ENCODE results near the gene OGT. TPM values are rescaled to one million over a fixed set of nuclear protein-coding genes. Genes with fewer than 3 reads are reported as not detected.
A peak's percentile ranks its signal among the peaks of the same experiment; 100 is the strongest.
"Not testable (repeated sequence)": the region's sequence is repeated elsewhere in the genome, so short reads cannot be mapped to it uniquely, and the experiment has no call there.

Gene OGT
- total RNA-seq, 2 experiments from 2014 or later, result 280 to 304 TPM

GRCh38 chrX:71541210-71542022 lies 8.5 kb downstream of the OGT start:
- no peaks in the 10 kb centered on the region for H3K27me3 Mint-ChIP-seq
- H3K27ac Mint-ChIP-seq, result peak overlapping the region; percentile 91
- no peaks in the 10 kb centered on the region for H3K9me3 Mint-ChIP-seq
- H3K36me3 Mint-ChIP-seq, result peaks cover 71% of the 10 kb centered on the region
- intact Hi-C loops (cut with micrococcal nuclease), result loop anchor here (1.0 to 2.0 kb wide), 2 partner anchors 9 to 77 kb away; partner anchors contain the start of gene CXCR3
- ChIA-PET CTCF (interaction anchor here (1.0 kb wide), 2 partner anchors 8 to 14 kb away, joined by 3 to 4 read pairs; partner anchors contain the start of gene OGT), POLR2A (interaction anchor here (0.8 to 6.1 kb wide), 3 partner anchors 7 to 77 kb away, joined by 4 to 96 read pairs (median 13); partner anchors contain the start of genes CXCR3 and OGT)
- peak overlapping the region; percentile 75 for H3K4me3 Mint-ChIP-seq
- no peak for DNase-seq
- H3K4me1 Mint-ChIP-seq (ENCODE audit: low read depth), result peaks cover 57% of the 10 kb centered on the region

GRCh38 chrX:71542411-71542810 lies 9.5 kb downstream of the OGT start:
- POLR2A ChIA-PET, result interaction anchor here (0.8 to 6.1 kb wide), 4 partner anchors 8 to 176 kb away, joined by 4 to 96 read pairs (median 8); partner anchors contain the start of genes CXCR3, OGT and TAF1
- H3K4me1 Mint-ChIP-seq (ENCODE audit: low read depth), result peaks cover 54% of the 10 kb centered on the region

GRCh38 chrX:71542825-71543224 lies 9.9 kb downstream of the OGT start:
- intact Hi-C loops (cut with micrococcal nuclease), result no loop called here
- Mint-ChIP-seq H3K9me3 (no peaks in the 10 kb centered on the region), H3K4me3 (peak overlapping the region; percentile 75), H3K4me1 (ENCODE audit: low read depth) (peaks cover 55% of the 10 kb centered on the region), H3K36me3 (peaks cover 71% of the 10 kb centered on the region), H3K27ac (peak overlapping the region; percentile 91), H3K27me3 (no peaks in the 10 kb centered on the region)
- POLR2A ChIA-PET, result interaction anchor here (1.2 to 6.1 kb wide), 3 partner anchors 9 to 177 kb away, joined by 4 to 96 read pairs (median 13); partner anchors contain the start of genes CXCR3, OGT and TAF1
- DNase-seq, result no peak
- CTCF ChIA-PET, result interaction anchor here (1.1 kb wide), 1 partner anchor 9 kb away, joined by 6 read pairs; no protein-coding TSS in a partner anchor

More at GRCh38 chrX:71542411-71542810, 9.5 kb downstream of the OGT start:
- Mint-ChIP-seq H3K9me3 (no peaks in the 10 kb centered on the region), H3K27me3 (no peaks in the 10 kb centered on the region), H3K27ac (peak overlapping the region; percentile 91), H3K36me3 (peaks cover 74% of the 10 kb centered on the region), H3K4me3 (peak overlapping the region; percentile 75)
- intact Hi-C loops (cut with micrococcal nuclease), result no loop called here
- CTCF ChIA-PET, result interaction anchor here (1.0 kb wide), 2 partner anchors 9 to 13 kb away, joined by 3 to 4 read pairs; partner anchors contain the start of gene OGT
- DNase-seq, result no peak

GRCh38 chrX:71543316-71543715 lies 10.4 kb downstream of the OGT start:
- peaks cover 60% of the 10 kb centered on the region for H3K4me1 Mint-ChIP-seq (ENCODE audit: low read depth)
- H3K9me3 Mint-ChIP-seq, result no peaks in the 10 kb centered on the region
- H3K27ac Mint-ChIP-seq, result peak overlapping the region; percentile 91
- peak overlapping the region; percentile 75 for H3K4me3 Mint-ChIP-seq
- intact Hi-C loops (cut with micrococcal nuclease), result no loop called here
- CTCF ChIA-PET, result interaction anchor here (1.1 kb wide), 1 partner anchor 9 kb away, joined by 6 read pairs; no protein-coding TSS in a partner anchor
- no peak for DNase-seq
- POLR2A ChIA-PET, result interaction anchor here (1.2 to 6.1 kb wide), 3 partner anchors 9 to 177 kb away, joined by 4 to 96 read pairs (median 13); partner anchors contain the start of genes CXCR3, OGT and TAF1
- H3K36me3 Mint-ChIP-seq, result peaks cover 71% of the 10 kb centered on the region
- H3K27me3 Mint-ChIP-seq, result no peaks in the 10 kb centered on the region

- no peaks in the 10 kb centered on the region for H3K27me3 Mint-ChIP-seq
- H3K4me3 Mint-ChIP-seq, result no peak overlapping the region
- no peaks in the 10 kb centered on the region for H3K9me3 Mint-ChIP-seq
- no peak overlapping the region for H3K27ac Mint-ChIP-seq
- POLR2A ChIA-PET, result interaction anchor here (6.1 kb wide), 1 partner anchor 11 kb away, joined by 96 read pairs; the partner anchor contains the start of gene OGT
- H3K36me3 Mint-ChIP-seq, result peaks cover 57% of the 10 kb centered on the region
- DNase-seq, result no peak
- peaks cover 59% of the 10 kb centered on the region for H3K4me1 Mint-ChIP-seq (ENCODE audit: low read depth)
- CTCF ChIA-PET, result interaction anchor here (2.0 kb wide), 1 partner anchor 54 kb away, joined by 6 read pairs; no protein-coding TSS in a partner anchor
- intact Hi-C loops (cut with micrococcal nuclease), result no loop called here
Measured at GRCh38 chrX:71545364-71545763, 12.5 kb downstream of the OGT start.

GRCh38 chrX:71546879-71547278 lies 14.0 kb downstream of the OGT start:
- POLR2A ChIA-PET, result interaction anchor here (6.1 kb wide), 1 partner anchor 13 kb away, joined by 96 read pairs; the partner anchor contains the start of gene OGT
- CTCF ChIA-PET, result no interaction called here
- intact Hi-C loops (cut with micrococcal nuclease), result no loop called here

GRCh38 chrX:71547339-71547738 lies 14.4 kb downstream of the OGT start:
- peaks cover 51% of the 10 kb centered on the region for H3K36me3 Mint-ChIP-seq
- no peak overlapping the region for H3K27ac Mint-ChIP-seq
- DNase-seq, result no peak
- no peak overlapping the region for H3K4me3 Mint-ChIP-seq
- no peaks in the 10 kb centered on the region for H3K27me3 Mint-ChIP-seq
- H3K4me1 Mint-ChIP-seq (ENCODE audit: low read depth), result peaks cover 49% of the 10 kb centered on the region
- CTCF ChIA-PET, result no interaction called here
- no peaks in the 10 kb centered on the region for H3K9me3 Mint-ChIP-seq
- intact Hi-C loops (cut with micrococcal nuclease), result no loop called here
- POLR2A ChIA-PET, result no interaction called here

More at GRCh38 chrX:71546879-71547278, 14.0 kb downstream of the OGT start:
- no peaks in the 10 kb centered on the region for H3K9me3 Mint-ChIP-seq
- H3K4me3 Mint-ChIP-seq, result no peak overlapping the region
- H3K27ac Mint-ChIP-seq, result no peak overlapping the region
- DNase-seq, result no peak
- peaks cover 53% of the 10 kb centered on the region for H3K4me1 Mint-ChIP-seq (ENCODE audit: low read depth)
- H3K27me3 Mint-ChIP-seq, result no peaks in the 10 kb centered on the region
- peaks cover 53% of the 10 kb centered on the region for H3K36me3 Mint-ChIP-seq

- POLR2A ChIA-PET, result interaction anchor here (1.1 to 2.6 kb wide), 5 partner anchors 8 to 57 kb away, joined by 3 to 12 read pairs (median 7); partner anchors contain the start of gene OGT
- Mint-ChIP-seq H3K9me3 (no peaks in the 10 kb centered on the region), H3K27me3 (no peaks in the 10 kb centered on the region), H3K27ac (peak overlapping the region; percentile 51), H3K36me3 (peaks cover 38% of the 10 kb centered on the region), H3K4me1 (ENCODE audit: low read depth) (peaks cover 31% of the 10 kb centered on the region), H3K4me3 (no peak overlapping the region)
- CTCF ChIA-PET, result no interaction called here
- DNase-seq, result no peak
- intact Hi-C loops (cut with micrococcal nuclease), result no loop called here
Measured at GRCh38 chrX:71549986-71550385, 17.1 kb downstream of the OGT start.

- peaks cover 41% of the 10 kb centered on the region for H3K36me3 Mint-ChIP-seq
- H3K27ac Mint-ChIP-seq, result peak overlapping the region; percentile 51
Measured at GRCh38 chrX:71550578-71550977, 17.7 kb downstream of the OGT start.

GRCh38 chrX:71556036-71556435 lies 23.1 kb downstream of the OGT start:
- no peak overlapping the region for H3K4me3 Mint-ChIP-seq
- H3K4me1 Mint-ChIP-seq (ENCODE audit: low read depth), result peaks cover 5% of the 10 kb centered on the region
- intact Hi-C loops (cut with micrococcal nuclease), result no loop called here
- ChIA-PET POLR2A (no interaction called here), CTCF (no interaction called here)
- no peak for DNase-seq
- H3K9me3 Mint-ChIP-seq, result no peaks in the 10 kb centered on the region
- H3K27ac Mint-ChIP-seq, result no peak overlapping the region
- H3K36me3 Mint-ChIP-seq, result peaks cover 41% of the 10 kb centered on the region
- H3K27me3 Mint-ChIP-seq, result no peaks in the 10 kb centered on the region

More at GRCh38 chrX:71550578-71550977, 17.7 kb downstream of the OGT start:
- H3K4me3 Mint-ChIP-seq, result no peak overlapping the region
- intact Hi-C loops (cut with micrococcal nuclease), result no loop called here
- ChIA-PET POLR2A (interaction anchor here (1.0 to 2.6 kb wide), 6 partner anchors 9 to 67 kb away, joined by 3 to 12 read pairs (median 6); partner anchors contain the start of genes CXCR3 and OGT), CTCF (no interaction called here)
- H3K27me3 Mint-ChIP-seq, result no peaks in the 10 kb centered on the region
- no peaks in the 10 kb centered on the region for H3K9me3 Mint-ChIP-seq
- peaks cover 29% of the 10 kb centered on the region for H3K4me1 Mint-ChIP-seq (ENCODE audit: low read depth)
- DNase-seq, result no peak

GRCh38 chrX:71558920-71559319 lies 26.0 kb downstream of the OGT start:
- peaks cover 60% of the 10 kb centered on the region for H3K36me3 Mint-ChIP-seq
- CTCF ChIA-PET, result interaction anchor here (0.6 kb wide), 1 partner anchor 39 kb away, joined by 4 read pairs; no protein-coding TSS in a partner anchor

GRCh38 chrX:71559773-71560172 lies 26.9 kb downstream of the OGT start:
- H3K4me1 Mint-ChIP-seq (ENCODE audit: low read depth); CTCF ChIA-PET; H3K27me3 Mint-ChIP-seq; H3K27ac Mint-ChIP-seq; intact Hi-C loops (cut with micrococcal nuclease); POLR2A ChIA-PET; DNase-seq; H3K4me3 Mint-ChIP-seq; H3K9me3 Mint-ChIP-seq: not testable (repeated sequence)
- peaks cover 58% of the 10 kb centered on the region for H3K36me3 Mint-ChIP-seq

More at GRCh38 chrX:71558920-71559319, 26.0 kb downstream of the OGT start:
- H3K4me3 Mint-ChIP-seq, result no peak overlapping the region
- POLR2A ChIA-PET, result no interaction called here
- H3K4me1 Mint-ChIP-seq (ENCODE audit: low read depth), result peaks cover 6% of the 10 kb centered on the region
- no peak overlapping the region for H3K27ac Mint-ChIP-seq
- no peaks in the 10 kb centered on the region for H3K9me3 Mint-ChIP-seq
- no peak for DNase-seq
- no peaks in the 10 kb centered on the region for H3K27me3 Mint-ChIP-seq
- intact Hi-C loops (cut with micrococcal nuclease), result no loop called here

Data from activated CD4-positive, alpha-beta memory T cell treated with anti-CD3 and anti-CD28 coated beads for 36 hours (primary cell).